Rectal smooth muscle tissue (tissue), 1 donor: ENCODE data around the gene TBRG1.

Experiments
- H3K27ac ChIP-seq: one replicate; pipeline ENCODE4 v1.7.0; 2013; ENCODE audit warnings: low read depth, low read length, inconsistent platforms
- H3K27me3 ChIP-seq: one replicate; pipeline ENCODE4 v1.7.0; 2013; ENCODE audit warnings: low read length; ENCODE audit not compliant: control insufficient read depth, insufficient read depth
- H3K36me3 ChIP-seq: one replicate; pipeline ENCODE4 v1.7.0; 2013; ENCODE audit warnings: low read length; ENCODE audit not compliant: control insufficient read depth, insufficient read depth
- H3K4me1 ChIP-seq: one replicate; pipeline ENCODE4 v1.7.0; 2013; ENCODE audit warnings: low read length; ENCODE audit not compliant: control insufficient read depth, insufficient read depth
- H3K4me3 ChIP-seq: one replicate; pipeline ENCODE4 v1.7.0; 2013; ENCODE audit warnings: low read length
- H3K9ac ChIP-seq: one replicate; pipeline ENCODE4 v1.7.0; 2013; ENCODE audit warnings: low read length

Gene TBRG1

DNA sequence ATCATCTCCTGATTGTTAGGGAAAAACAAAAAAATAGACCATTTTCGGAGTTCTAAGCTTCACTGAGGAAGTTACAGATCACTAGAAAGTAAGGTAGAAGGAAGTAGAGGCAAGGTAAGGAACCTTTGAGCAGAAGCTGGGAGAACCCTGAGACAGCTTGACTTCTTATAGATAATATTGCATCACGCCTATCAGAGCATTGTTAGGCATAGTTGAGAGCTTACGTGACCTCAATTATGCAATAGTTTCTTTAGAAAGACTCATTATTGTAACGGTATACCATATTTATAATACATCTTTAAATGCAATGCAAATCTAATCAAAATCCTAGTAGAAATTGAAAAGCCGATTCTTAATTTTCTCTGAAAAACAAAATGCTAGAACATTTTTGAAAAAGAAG lies 4.9 kb downstream of the TBRG1 start:
- Histone ChIP-seq H3K36me3 (peaks cover 37% of the 10 kb centered on the region), H3K4me3 (no peak overlapping the region), H3K27me3 (no peaks in the 10 kb centered on the region), H3K9ac (no peak overlapping the region), H3K4me1 (peaks cover 10% of the 10 kb centered on the region), H3K27ac (no peak overlapping the region)

DNA sequence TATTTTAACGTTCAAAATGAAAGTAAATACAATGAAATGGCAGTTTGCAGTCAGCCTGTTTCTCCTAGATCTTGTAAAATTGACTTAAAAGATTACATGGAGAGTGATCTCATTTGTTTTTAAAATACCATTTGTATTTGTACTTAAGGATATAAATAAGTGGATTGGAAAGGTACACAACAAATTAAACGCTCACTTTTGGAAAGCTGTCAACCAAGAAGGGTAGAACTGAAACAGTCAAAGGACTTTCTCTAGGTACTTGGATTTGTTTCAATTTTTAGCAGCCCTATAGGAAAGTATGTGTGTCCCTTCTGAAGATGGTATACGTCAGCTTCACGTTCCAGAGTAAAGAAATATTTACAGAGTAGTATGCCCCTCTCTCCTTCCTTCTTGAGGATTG lies 7.3 kb downstream of the TBRG1 start:
- no peak overlapping the region for H3K27ac ChIP-seq
- no peaks in the 10 kb centered on the region for H3K4me1 ChIP-seq
- peaks cover 44% of the 10 kb centered on the region for H3K36me3 ChIP-seq
- H3K4me3 ChIP-seq, result no peak overlapping the region
- no peak overlapping the region for H3K9ac ChIP-seq
- no peaks in the 10 kb centered on the region for H3K27me3 ChIP-seq

DNA sequence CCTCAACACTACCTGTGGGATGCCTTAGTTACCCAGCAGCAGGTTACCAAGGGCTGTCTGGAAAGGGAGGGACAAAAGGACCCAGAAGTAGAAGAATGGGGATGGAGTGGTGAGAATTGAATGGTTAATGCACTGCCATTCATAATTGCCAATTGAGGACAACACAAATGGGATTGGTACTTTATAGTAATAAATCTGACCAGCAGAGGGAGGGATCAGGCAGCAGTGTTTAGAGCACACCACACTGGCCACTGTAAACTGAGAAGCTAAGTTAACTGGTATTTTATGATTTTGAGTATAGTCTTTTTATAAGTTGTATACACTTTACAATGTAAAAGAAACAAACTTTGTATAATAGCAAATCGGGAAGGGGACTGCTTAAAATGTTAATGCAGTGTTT lies 10.7 kb downstream of the TBRG1 start:
- no peak overlapping the region for H3K9ac ChIP-seq
- no peak overlapping the region for H3K27ac ChIP-seq
- H3K4me3 ChIP-seq, result no peak overlapping the region
- no peaks in the 10 kb centered on the region for H3K4me1 ChIP-seq
- no peaks in the 10 kb centered on the region for H3K27me3 ChIP-seq
- peaks cover 34% of the 10 kb centered on the region for H3K36me3 ChIP-seq

DNA sequence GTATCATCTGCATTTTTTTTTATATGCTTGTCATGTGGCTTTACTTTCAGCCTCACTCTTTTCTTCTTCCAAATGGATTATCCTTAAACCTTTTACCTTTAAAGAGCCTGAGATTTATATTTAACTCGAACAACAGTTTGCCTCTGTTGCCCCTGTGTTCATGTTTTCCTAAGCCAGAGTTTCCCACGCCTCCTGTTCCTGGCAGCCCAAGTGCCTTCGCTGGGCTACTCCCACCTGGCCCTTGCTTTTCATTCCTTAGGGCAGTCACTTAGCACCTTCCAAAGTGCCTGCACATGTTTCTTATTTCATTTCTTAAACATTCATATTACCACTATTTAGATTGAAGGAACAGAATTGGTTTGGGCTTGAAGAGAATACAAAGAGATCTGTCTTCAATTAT lies 13.3 kb downstream of the TBRG1 start:
- no peak overlapping the region for H3K4me3 ChIP-seq
- peaks cover 26% of the 10 kb centered on the region for H3K36me3 ChIP-seq
- no peak overlapping the region for H3K9ac ChIP-seq
- no peaks in the 10 kb centered on the region for H3K4me1 ChIP-seq
- H3K27me3 ChIP-seq, result no peaks in the 10 kb centered on the region
- H3K27ac ChIP-seq, result no peak overlapping the region

DNA sequence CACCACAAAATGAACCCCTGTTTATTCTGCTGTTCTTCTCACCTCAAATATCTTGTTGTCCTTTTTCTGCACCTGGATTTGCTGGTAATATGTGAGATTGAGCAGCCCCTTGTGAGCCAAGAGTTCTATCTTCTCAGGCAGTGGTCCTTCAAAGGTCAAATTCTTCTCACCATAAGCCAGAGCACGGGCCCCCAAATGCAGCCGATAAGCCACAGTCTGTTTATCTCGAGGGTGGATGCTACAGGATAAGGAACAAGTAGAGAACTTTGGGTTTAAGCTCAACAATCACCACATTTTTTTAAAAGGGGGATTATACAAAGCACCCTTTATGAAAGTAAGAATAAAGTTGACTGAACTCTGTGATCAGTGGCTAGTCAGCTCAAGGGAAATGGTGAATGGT lies 15.8 kb downstream of the TBRG1 start:
- H3K27ac ChIP-seq, result no peak overlapping the region
- H3K27me3 ChIP-seq, result no peaks in the 10 kb centered on the region
- no peak overlapping the region for H3K4me3 ChIP-seq
- peaks cover 7% of the 10 kb centered on the region for H3K36me3 ChIP-seq
- no peaks in the 10 kb centered on the region for H3K4me1 ChIP-seq
- no peak overlapping the region for H3K9ac ChIP-seq

DNA sequence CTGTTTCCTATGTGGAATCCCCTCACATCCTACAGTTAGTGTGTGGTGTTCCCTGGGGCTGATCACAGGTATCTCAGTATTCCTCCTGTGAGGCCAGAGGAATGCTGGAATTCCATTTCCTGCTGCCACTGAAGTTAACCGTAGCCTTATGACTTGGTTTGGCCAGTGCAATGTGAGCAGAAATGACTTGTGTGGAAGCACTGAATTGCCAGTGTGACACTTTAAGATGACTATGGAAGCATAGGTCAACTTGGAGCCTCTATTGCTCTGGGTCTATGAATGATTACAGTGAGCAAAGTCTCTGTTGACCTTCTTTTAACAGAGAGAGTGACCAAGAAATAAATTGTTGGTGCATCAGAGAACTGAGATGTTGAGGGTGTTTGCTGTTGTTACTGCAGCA lies 16.5 kb downstream of the TBRG1 start:
- Histone ChIP-seq H3K36me3 (peaks cover 7% of the 10 kb centered on the region), H3K27me3 (no peaks in the 10 kb centered on the region), H3K4me3 (no peak overlapping the region), H3K9ac (no peak overlapping the region), H3K4me1 (no peaks in the 10 kb centered on the region), H3K27ac (no peak overlapping the region)

DNA sequence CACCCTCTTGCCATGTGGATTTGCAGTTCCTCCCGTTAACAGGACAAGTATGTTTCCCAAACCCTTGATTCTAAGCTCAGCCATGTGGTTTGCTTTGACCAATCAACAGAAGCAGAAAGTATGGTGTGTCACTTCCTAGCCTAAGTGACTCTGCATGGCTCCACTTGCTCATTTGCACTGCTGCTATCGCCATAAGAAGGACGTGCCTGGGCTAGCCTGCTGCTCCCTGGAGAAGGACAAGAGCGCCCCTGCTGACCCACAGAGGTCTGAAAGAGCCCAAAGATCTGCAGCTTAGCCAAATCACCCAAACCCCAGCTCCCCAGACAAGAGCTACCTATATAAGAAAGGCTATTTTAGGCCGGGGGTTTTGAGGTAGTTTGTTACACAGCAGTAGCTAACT lies 18.0 kb downstream of the TBRG1 start:
- Histone ChIP-seq H3K4me3 (no peak overlapping the region), H3K27me3 (no peaks in the 10 kb centered on the region), H3K36me3 (peaks cover 7% of the 10 kb centered on the region), H3K27ac (no peak overlapping the region), H3K9ac (no peak overlapping the region), H3K4me1 (no peaks in the 10 kb centered on the region)

DNA sequence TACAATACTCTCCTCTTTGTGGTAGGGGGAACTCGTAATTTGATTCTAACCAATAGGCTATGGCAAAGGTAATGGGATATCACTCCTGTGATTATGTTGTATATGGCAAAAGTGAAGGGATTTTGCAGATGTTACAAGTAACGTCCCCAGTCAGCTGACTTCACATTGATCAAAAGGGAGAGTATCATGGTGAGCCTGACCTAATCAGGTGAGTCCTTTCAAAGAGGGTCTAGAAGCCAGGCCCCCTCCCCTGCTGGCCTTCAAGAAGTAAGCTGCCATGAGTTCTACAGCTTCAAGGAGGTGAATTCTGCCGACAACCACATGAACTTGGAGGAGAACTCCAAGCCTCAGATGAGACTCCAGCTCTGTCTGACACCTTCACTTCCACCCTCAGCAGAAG lies 20.0 kb downstream of the TBRG1 start:
- peaks cover 3% of the 10 kb centered on the region for H3K36me3 ChIP-seq
- H3K4me1 ChIP-seq, result no peaks in the 10 kb centered on the region
- H3K9ac ChIP-seq, result no peak overlapping the region
- H3K27me3 ChIP-seq, result no peaks in the 10 kb centered on the region
- H3K27ac ChIP-seq, result no peak overlapping the region
- H3K4me3 ChIP-seq, result no peak overlapping the region

DNA sequence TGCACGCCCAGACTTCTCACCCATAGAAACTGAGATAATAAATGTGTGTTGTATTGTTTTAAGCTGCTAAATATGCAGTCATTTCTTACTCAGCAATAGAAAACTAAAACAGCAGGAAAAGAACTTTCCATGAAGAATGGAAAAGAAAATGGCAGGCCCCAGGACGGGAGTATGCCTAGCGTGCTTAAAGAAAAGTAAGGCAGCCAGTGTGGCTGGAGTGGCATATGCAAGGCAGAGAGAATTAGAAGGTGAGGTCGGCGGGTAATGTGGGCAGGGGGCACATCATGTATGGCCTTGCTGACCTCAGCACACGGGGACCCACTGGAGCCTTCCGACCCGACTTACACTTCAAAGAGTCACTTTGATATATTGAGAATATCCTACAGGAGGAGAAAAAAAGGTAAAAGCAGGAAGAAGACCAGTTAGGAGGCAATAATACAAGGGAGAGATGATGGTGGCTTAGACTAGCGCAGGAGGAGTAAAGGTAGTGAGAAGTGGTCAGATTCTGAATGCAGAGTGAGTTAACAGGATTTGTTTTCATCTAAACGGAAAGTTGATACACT lies 20.5 kb downstream of the TBRG1 start:
- Histone ChIP-seq H3K27ac (no peak overlapping the region), H3K36me3 (peaks cover 3% of the 10 kb centered on the region), H3K4me3 (no peak overlapping the region)

DNA sequence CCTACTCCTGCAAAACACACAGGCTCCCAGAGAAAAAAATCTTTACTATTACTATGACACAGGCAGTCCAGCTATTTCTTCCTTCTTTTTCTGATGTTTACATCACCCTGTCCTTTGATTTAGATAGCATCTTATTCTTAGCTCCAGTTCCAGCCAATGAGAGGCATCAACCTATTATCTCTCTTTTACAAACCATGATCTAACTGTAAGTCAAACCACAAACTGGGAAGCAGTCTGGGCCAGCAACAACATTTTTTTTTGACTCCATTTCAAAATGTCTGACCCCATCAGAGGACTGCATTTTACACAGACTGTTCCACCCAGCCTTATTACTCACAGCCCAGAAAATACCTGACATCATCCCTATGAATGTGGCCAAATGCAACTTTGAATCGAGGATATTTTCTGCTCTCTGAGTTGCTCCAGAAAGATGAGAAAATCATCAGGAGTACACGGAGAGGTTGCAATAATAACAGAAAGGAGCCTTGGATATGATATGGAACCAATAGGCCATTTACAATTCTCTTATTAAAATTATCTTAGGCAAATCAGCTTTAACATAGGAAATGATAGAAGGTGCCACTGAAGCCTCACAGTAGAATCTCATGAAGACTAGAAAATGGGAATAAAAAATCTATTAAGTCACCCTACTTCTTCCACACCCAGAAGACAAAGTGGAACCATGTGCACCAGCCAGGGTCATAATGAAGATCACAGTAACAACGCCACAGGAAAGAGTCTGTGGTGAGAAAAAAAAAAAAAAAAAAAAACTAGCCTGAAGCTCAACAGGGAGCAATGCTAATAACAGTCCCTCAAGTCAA lies 21.2 kb downstream of the TBRG1 start:
- no peak overlapping the region for H3K4me3 ChIP-seq
- peaks cover 3% of the 10 kb centered on the region for H3K36me3 ChIP-seq
- no peak overlapping the region for H3K27ac ChIP-seq
- H3K9ac ChIP-seq, result no peak overlapping the region
- no peaks in the 10 kb centered on the region for H3K4me1 ChIP-seq
- no peaks in the 10 kb centered on the region for H3K27me3 ChIP-seq

More for the DNA sequence above, 20.5 kb downstream of the TBRG1 start:
- no peaks in the 10 kb centered on the region for H3K27me3 ChIP-seq
- H3K9ac ChIP-seq, result no peak overlapping the region
- no peaks in the 10 kb centered on the region for H3K4me1 ChIP-seq

DNA sequence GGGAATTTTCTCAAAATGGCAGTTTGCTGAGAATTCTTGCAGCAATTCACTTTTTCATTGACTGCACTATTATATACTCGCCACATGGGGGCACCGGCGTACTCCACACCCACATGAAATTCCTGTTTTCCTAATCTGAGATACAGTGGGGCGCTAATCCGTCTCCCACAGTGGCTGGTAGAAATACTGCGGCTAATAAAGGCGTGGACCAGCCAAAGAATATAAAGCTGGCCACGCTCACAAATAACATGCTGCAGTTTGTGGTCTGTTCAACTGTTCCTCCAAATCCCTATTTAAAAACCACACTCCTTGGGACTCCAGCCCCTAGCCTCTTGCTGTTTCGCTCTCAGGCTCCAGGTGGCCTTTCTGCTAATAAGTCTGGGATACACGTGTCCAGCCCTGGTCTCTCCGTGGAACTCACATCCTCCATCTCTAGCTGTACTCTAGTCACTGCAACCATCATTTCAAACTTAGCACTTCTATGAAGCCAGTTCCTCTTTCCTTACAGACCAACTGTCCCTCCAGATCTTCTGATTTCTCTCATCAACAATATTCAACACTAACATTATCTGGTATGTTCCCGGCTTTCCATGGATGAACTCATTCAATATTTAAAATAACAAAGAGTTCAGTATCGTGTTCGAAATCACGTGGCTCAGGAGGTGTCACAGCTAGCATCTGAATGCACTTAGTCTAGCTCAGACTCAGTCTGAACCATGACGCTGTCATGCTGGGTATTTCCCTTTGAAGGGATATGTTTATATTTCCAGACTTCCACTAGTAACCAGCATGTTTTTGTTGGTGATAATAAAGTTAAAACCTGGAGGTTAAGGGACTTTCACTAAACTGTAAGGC lies 22.0 kb downstream of the TBRG1 start:
- Histone ChIP-seq H3K27ac (no peak overlapping the region), H3K4me1 (no peaks in the 10 kb centered on the region), H3K36me3 (no peaks in the 10 kb centered on the region), H3K9ac (no peak overlapping the region), H3K27me3 (no peaks in the 10 kb centered on the region), H3K4me3 (no peak overlapping the region)

DNA sequence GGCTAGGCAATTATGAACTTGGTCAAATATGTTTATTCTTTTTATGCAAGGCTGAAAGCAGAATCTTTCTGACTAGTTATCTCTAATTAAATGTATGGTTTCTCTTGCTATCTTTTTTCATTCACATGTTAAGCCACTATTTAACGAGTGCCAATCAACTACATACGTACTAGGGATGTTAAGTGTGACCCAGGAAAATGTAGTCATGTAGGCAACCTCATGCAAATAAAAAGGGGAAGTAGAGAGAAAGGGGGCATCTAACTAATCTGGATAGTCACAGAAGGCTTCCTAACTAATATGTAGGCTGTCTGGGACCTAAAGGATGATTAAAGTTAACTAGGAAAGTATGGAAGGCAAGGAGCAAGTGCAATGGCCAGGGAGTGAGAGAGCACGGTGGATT lies 23.5 kb downstream of the TBRG1 start:
- Histone ChIP-seq H3K4me3 (no peak overlapping the region), H3K36me3 (no peaks in the 10 kb centered on the region), H3K27ac (no peak overlapping the region), H3K4me1 (no peaks in the 10 kb centered on the region), H3K9ac (no peak overlapping the region), H3K27me3 (no peaks in the 10 kb centered on the region)
